DOHH2 (cell line): ENCODE measurements around the gene GRIK2.

Experiments
- CTCF ChIP-seq: fragments of 200-600 bp; sonication (generic); IDR thresholded peaks from one replicate; pipeline ENCODE4 v1.5.1; 2014; ENCODE audit warnings: antibody characterized with exemption, mild to moderate bottlenecking, low read depth, low read length; ENCODE audit not compliant: poor library complexity, severe bottlenecking
- EZH2phosphoT487 ChIP-seq: fragments of 200-600 bp; sonication (generic); IDR thresholded peaks from 2 replicates; pipeline ENCODE4 v1.6.1; 2017; ENCODE audit warnings: borderline replicate concordance, mild to moderate bottlenecking, antibody characterized with exemption, low read length, moderate library complexity, mixed read lengths

- TF ChIP-seq CTCF = no peak
- no peak for TF ChIP-seq EZH2phosphoT487
These were observed 490.0 kb downstream of the GRIK2 start for GRCh38 chr6:101883505-101883904.
